Activated CD8-positive, alpha-beta T cell treated with anti-CD3 and anti-CD28 coated beads, Interleukin-2, amount 10 ng/mL, durations not matched to agents 7 days and 5 days (primary cell): ENCODE results near the gene DUSP16. TPM values are rescaled to one million over a fixed set of nuclear protein-coding genes. Genes with fewer than 3 reads are reported as not detected.
"Not testable (repeated sequence)": the region's sequence is repeated elsewhere in the genome, so short reads cannot be mapped to it uniquely, and the experiment has no call there.

Experiments
- ATAC-seq: fragments of 150-1000 bp; cut with Tn5 transposase; one replicate; pipeline ENCODE4 v1.10.0; 2021; ENCODE audit warnings: moderate library complexity
- CTCF ChIA-PET: fragments of 350-600 bp; sonication (Branson Sonifier 250); formaldehyde crosslinking; loops from one replicate; lab custom pipeline; 2021; ENCODE audit warnings: antibody characterized with exemption; lab: Charles Lee
- POLR2A ChIA-PET: fragments of 350-600 bp; sonication (Branson Sonifier 250); formaldehyde crosslinking; loops from one replicate; lab custom pipeline; 2021; ENCODE audit warnings: antibody characterized with exemption; lab: Charles Lee
- DNase-seq: peaks from one replicate; pipeline ENCODE4 v3.0.0-alpha.2; 2020
- H3K27ac Mint-ChIP-seq: one replicate; pipeline ENCODE4 v1.8.0; 2021; ENCODE audit warnings: mild to moderate bottlenecking, mixed read lengths
- H3K27me3 Mint-ChIP-seq: one replicate; pipeline ENCODE4 v1.8.0; 2021; ENCODE audit warnings: low read depth, mixed read lengths
- H3K36me3 Mint-ChIP-seq: one replicate; pipeline ENCODE4 v1.8.0; 2021; ENCODE audit warnings: low read depth, mixed read lengths
- H3K4me1 Mint-ChIP-seq: one replicate; pipeline ENCODE4 v1.8.0; 2021; ENCODE audit warnings: low read depth, mixed read lengths
- H3K4me3 Mint-ChIP-seq: one replicate; pipeline ENCODE4 v1.8.0; 2021; ENCODE audit warnings: mild to moderate bottlenecking, mixed read lengths
- H3K9me3 Mint-ChIP-seq: one replicate; pipeline ENCODE4 v1.8.0; 2022; ENCODE audit warnings: mixed read lengths; ENCODE audit not compliant: insufficient read depth
- total RNA-seq, 2 experiments: library from RNA; stranded (reverse); gene quantifications; one replicate each; pipeline ENCODE4 v1.2.3, GENCODE V29; 2021

The DUSP16 gene
- total RNA-seq, 2 experiments from 2014 or later: 17.4 to 19.0 TPM

DNA sequence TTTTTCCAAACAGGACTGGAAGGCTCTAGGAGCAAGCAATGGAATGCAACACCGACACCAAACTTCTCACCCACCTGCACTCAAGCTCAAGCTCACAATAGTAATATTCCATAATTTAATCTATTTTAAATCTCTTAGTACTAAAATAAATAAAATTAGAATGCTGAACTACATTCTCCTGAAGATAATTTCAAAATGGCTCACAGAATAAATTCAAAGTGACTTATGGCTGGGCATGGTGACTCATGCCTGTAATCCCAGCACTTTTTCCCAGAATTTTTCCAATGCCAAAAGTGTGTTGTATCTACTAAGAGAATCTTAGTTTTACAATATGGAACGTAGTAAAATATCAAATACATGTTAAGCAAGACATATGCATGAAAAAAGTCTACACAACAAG lies 31.5 kb downstream of the DUSP16 start:
- Mint-ChIP-seq H3K27me3 (no peaks in the 10 kb centered on the region), H3K4me3 (no peak overlapping the region), H3K36me3 (no peaks in the 10 kb centered on the region), H3K27ac (no peak overlapping the region), H3K4me1 (peaks cover 32% of the 10 kb centered on the region), H3K9me3 (no peaks in the 10 kb centered on the region)
- no peak for DNase-seq
- POLR2A ChIA-PET: no interaction called here
- no peak for ATAC-seq
- CTCF ChIA-PET: no interaction called here

DNA sequence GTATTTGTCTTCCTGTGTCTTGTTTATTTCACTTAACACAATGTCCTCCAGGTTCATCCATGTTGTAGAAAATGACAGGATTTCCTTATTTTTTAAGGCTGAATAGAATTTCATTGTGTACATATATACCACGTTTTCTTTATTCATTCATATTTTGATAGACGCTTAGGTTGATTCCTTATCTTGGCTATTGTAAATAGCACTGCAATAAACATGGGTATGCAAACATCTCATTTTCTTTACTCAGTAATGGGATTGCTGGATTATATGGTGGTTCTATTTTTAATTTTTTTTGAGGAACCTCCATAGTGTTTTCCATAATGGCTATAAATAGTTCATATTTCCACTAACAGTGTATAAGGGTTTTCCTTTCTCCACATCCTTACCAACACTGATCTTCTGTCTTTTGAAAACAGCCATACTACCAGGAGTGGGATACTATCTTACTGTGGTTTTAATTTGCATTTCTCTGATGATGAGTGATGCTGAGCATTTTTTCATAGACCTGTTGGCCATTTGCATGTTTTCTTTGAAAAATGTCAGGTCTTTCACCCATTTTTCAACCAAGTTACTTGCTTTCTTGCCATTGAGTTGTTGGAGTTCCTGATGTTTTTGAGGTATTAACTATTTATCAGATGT lies 32.8 kb downstream of the DUSP16 start:
- Mint-ChIP-seq H3K36me3 (no peaks in the 10 kb centered on the region), H3K27ac (peak overlapping the region; percentile 27), H3K9me3 (no peaks in the 10 kb centered on the region), H3K27me3 (no peaks in the 10 kb centered on the region), H3K4me3 (no peak overlapping the region), H3K4me1 (peaks cover 32% of the 10 kb centered on the region)
- ChIA-PET CTCF (interaction anchor here (0.6 kb wide), 1 partner anchor 10 kb away, joined by 3 read pairs; no protein-coding TSS in a partner anchor), POLR2A (no interaction called here)
- DNase-seq (no peak), ATAC-seq (no peak)

DNA sequence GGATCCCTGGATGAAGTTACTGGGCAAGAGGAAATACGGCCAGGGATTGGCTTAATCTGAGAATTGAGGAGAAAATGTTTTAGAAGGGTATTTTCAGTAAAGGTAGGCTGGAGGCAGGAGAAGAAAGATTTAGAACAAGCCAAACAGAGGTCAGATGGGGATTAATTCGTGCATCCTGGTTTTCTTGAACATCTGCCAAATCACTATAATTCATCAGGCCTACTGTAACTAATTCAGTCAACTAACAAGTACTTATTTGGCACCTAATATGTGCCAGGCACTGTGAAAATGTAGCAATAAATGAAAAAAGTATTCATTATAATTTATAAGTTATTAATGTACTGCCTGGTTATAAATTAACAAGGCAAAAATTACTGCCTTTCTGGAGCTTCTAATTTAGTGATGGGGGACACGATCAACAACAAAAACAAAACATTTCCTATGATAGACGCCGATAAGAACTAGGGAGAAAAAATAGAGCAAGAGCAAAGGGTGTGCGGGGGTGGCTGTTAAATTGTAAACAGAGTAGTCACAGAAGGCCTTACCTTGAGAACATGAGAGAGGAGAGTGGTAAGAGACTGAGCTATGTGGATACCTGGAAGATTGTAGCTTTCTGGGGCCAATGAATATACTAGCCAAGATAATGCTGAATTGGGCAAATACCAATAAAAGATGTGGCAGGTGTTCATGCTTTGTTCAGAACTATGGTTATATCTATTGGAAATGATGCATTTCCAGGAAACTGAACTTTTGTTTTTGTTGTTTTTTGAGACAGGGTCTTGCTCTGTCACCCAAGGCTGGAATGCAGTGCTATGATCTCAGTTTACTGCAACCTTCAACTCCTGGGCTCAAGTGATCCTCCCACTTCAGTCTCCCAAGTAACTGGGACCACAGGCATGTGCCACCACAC lies 34.0 kb downstream of the DUSP16 start:
- ATAC-seq: no peak
- Mint-ChIP-seq H3K27ac (peak overlapping the region; percentile 71), H3K9me3 (no peaks in the 10 kb centered on the region), H3K4me1 (peaks cover 29% of the 10 kb centered on the region), H3K4me3 (no peak overlapping the region), H3K36me3 (no peaks in the 10 kb centered on the region), H3K27me3 (no peaks in the 10 kb centered on the region)
- DNase-seq: no peak
- ChIA-PET CTCF (interaction anchor here (1.9 kb wide), 1 partner anchor 35 kb away, joined by 4 read pairs; no protein-coding TSS in a partner anchor), POLR2A (no interaction called here)

- no peaks in the 10 kb centered on the region for H3K9me3 Mint-ChIP-seq
- no peak overlapping the region for H3K4me3 Mint-ChIP-seq
- ChIA-PET POLR2A (interaction anchor here (1.2 kb wide), 1 partner anchor 171 kb away, joined by 4 read pairs; the partner anchor contains the start of gene BORCS5), CTCF (interaction anchor here (1.2 to 1.9 kb wide), 3 partner anchors 9 to 36 kb away, joined by 4 to 6 read pairs (median 4); no protein-coding TSS in a partner anchor)
- DNase-seq (peak; percentile 23), ATAC-seq (peak; percentile 79)
- H3K4me1 Mint-ChIP-seq: peaks cover 29% of the 10 kb centered on the region
- no peaks in the 10 kb centered on the region for H3K36me3 Mint-ChIP-seq
- H3K27me3 Mint-ChIP-seq: no peaks in the 10 kb centered on the region
- peak overlapping the region; percentile 71 for H3K27ac Mint-ChIP-seq
Observed at GRCh38 chr12:12527820-12528296, 34.8 kb downstream of the DUSP16 start.

DNA sequence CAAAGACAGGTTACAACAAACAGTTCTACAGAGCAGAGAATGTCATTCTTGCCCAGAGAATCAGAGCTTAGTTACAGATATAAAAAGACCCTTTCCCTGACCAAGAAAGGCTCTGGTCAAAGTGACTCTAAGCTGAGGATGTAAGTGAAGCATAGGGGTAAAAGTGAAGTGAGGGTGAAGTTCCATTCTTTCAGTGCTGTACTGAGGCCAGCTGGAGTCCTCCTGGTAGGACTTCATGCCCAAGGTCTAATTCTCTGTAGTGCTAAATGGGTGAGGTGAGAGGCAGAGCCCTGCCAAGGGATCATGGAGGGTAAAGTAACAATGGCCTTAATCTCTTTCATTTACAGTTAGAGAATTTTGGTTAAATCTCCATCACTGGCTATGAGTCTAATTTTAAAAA lies 38.5 kb downstream of the DUSP16 start:
- no peaks in the 10 kb centered on the region for H3K27me3 Mint-ChIP-seq
- H3K36me3 Mint-ChIP-seq: peaks cover 9% of the 10 kb centered on the region
- H3K4me3 Mint-ChIP-seq: no peak overlapping the region
- ATAC-seq (no peak), DNase-seq (no peak)
- CTCF ChIA-PET: interaction anchor here (0.8 kb wide), 1 partner anchor 38 kb away, joined by 3 read pairs; no protein-coding TSS in a partner anchor
- peaks cover 25% of the 10 kb centered on the region for H3K4me1 Mint-ChIP-seq
- no peaks in the 10 kb centered on the region for H3K9me3 Mint-ChIP-seq
- POLR2A ChIA-PET: no interaction called here
- H3K27ac Mint-ChIP-seq: no peak overlapping the region

DNA sequence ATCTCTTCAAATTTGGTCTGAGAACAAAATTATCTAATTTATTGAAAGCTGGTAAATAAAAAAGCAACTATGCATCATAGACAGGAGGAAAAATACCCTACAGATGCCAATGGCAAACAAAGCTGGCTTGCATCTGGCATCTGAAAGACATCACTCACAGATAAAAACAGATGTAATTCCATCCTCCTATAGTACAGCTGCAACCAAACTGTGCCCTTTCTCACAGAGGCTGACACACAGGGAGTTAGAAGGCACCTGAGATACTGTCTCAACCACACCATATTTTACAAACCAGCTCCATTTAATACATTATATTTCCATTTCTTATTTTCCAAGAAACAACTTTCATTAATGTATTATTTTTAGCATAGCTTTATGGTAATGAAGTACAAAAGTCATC lies 39.4 kb downstream of the DUSP16 start:
- no peak for DNase-seq
- H3K27ac Mint-ChIP-seq: no peak overlapping the region

GRCh38 chr12:12522657-12523056 lies 40.0 kb downstream of the DUSP16 start:
- not testable (repeated sequence) for DNase-seq, H3K27me3 Mint-ChIP-seq, H3K27ac Mint-ChIP-seq, H3K9me3 Mint-ChIP-seq, ATAC-seq, H3K4me3 Mint-ChIP-seq
- ChIA-PET POLR2A (interaction anchor here (0.8 kb wide), 1 partner anchor 39 kb away, joined by 3 read pairs; no protein-coding TSS in a partner anchor), CTCF (interaction anchor here (1.2 to 1.5 kb wide), 4 partner anchors 9 to 138 kb away, joined by 3 to 6 read pairs (median 4); no protein-coding TSS in a partner anchor)
- peaks cover 14% of the 10 kb centered on the region for H3K36me3 Mint-ChIP-seq
- peaks cover 13% of the 10 kb centered on the region for H3K4me1 Mint-ChIP-seq

More for the DNA sequence above, 39.4 kb downstream of the DUSP16 start:
- Mint-ChIP-seq H3K27me3 (no peaks in the 10 kb centered on the region), H3K9me3 (no peaks in the 10 kb centered on the region), H3K4me3 (no peak overlapping the region), H3K4me1 (peaks cover 19% of the 10 kb centered on the region), H3K36me3 (peaks cover 14% of the 10 kb centered on the region)
- ChIA-PET POLR2A (no interaction called here), CTCF (interaction anchor here (0.8 to 1.5 kb wide), 5 partner anchors 10 to 139 kb away, joined by 3 to 6 read pairs (median 4); no protein-coding TSS in a partner anchor)
- ATAC-seq: no peak

- ChIA-PET CTCF (no interaction called here), POLR2A (interaction anchor here (0.8 kb wide), 1 partner anchor 39 kb away, joined by 3 read pairs; no protein-coding TSS in a partner anchor)
- no peak overlapping the region for H3K4me3 Mint-ChIP-seq
- H3K9me3 Mint-ChIP-seq: no peaks in the 10 kb centered on the region
- peaks cover 7% of the 10 kb centered on the region for H3K4me1 Mint-ChIP-seq
- no peaks in the 10 kb centered on the region for H3K27me3 Mint-ChIP-seq
- no peak for DNase-seq
- no peak overlapping the region for H3K27ac Mint-ChIP-seq
- no peak for ATAC-seq
- peaks cover 19% of the 10 kb centered on the region for H3K36me3 Mint-ChIP-seq
Observed at GRCh38 chr12:12521888-12522287, 40.8 kb downstream of the DUSP16 start.

DNA sequence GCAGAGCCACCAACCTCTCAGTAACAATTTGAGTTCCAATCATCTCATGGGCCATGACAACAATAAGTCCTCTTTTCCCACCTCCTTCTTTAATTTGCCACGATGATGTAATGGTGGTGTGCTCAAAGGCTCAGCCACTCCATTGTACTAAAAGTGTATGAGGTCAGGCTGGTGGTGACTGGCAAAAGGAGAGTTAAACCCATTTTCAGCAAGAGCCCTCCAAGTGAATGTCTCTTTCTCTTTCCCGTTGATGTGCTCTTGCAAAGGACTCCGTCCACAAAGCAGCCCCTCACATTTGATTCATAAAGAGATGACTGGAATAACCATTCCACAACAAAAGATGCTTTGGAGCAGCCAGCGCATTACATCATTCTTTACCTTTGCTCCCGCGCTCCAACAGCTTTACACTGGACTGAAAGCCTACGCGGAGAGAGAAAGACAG lies 41.6 kb downstream of the DUSP16 start:
- Mint-ChIP-seq H3K4me1 (peaks cover 3% of the 10 kb centered on the region), H3K36me3 (peaks cover 20% of the 10 kb centered on the region), H3K4me3 (no peak overlapping the region), H3K9me3 (no peaks in the 10 kb centered on the region), H3K27ac (no peak overlapping the region), H3K27me3 (no peaks in the 10 kb centered on the region)
- no peak for ATAC-seq
- CTCF ChIA-PET: no interaction called here
- no peak for DNase-seq
- POLR2A ChIA-PET: no interaction called here

DNA sequence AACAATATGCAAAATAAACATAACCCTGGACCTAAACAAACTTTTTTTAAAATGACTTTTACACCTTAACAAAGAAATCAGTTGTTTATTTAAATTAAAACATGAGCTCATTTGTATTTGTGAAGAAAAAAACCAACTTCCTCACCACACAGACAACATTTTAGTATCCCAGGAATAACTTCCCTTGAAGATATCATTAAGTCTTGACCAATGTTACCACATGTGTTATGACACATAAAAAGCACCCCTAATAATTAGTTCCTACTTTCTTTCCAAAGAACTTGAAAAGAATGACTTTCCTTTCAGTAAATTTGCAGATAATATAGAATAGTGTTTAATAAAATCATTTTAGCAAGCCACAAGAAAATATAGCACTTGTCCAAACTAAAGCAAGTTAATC lies 42.4 kb downstream of the DUSP16 start:
- Mint-ChIP-seq H3K4me3 (no peak overlapping the region), H3K9me3 (no peaks in the 10 kb centered on the region), H3K36me3 (peaks cover 20% of the 10 kb centered on the region), H3K27ac (no peak overlapping the region), H3K4me1 (peaks cover 3% of the 10 kb centered on the region), H3K27me3 (no peaks in the 10 kb centered on the region)
- ChIA-PET POLR2A (no interaction called here), CTCF (interaction anchor here (0.6 to 2.2 kb wide), 4 partner anchors 10 to 143 kb away, joined by 3 to 8 read pairs (median 3); no protein-coding TSS in a partner anchor)
- DNase-seq (no peak), ATAC-seq (no peak)

GRCh38 chr12:12519354-12519998 lies 43.2 kb downstream of the DUSP16 start:
- Mint-ChIP-seq H3K27ac (no peak overlapping the region), H3K27me3 (no peaks in the 10 kb centered on the region), H3K9me3 (no peaks in the 10 kb centered on the region), H3K36me3 (peaks cover 23% of the 10 kb centered on the region), H3K4me3 (no peak overlapping the region), H3K4me1 (peaks cover 3% of the 10 kb centered on the region)
- DNase-seq (no peak), ATAC-seq (no peak)
- ChIA-PET CTCF (interaction anchor here (0.6 to 2.2 kb wide), 6 partner anchors 8 to 142 kb away, joined by 3 to 8 read pairs (median 4); no protein-coding TSS in a partner anchor), POLR2A (no interaction called here)
